ENCODE measurements around the gene MAT2B. TPM values are rescaled to one million over a fixed set of nuclear protein-coding genes. Genes with fewer than 3 reads are reported as not detected.
A peak's percentile ranks its signal among the peaks of the same experiment; 100 is the strongest.

Gene MAT2B
- total RNA-seq, 1 donor = 73.0 TPM

GRCh38 chr5:163509291-163509951 lies 4.0 kb downstream of the MAT2B start:
- TF ChIP-seq CTCF (IDR thresholded peaks at IDR 0.05; ENCODE audit: insufficient read depth, low read depth, low read length) = no peak
- peak overlapping the region; percentile 96 for H3K4me3 ChIP-seq (ENCODE audit: low read depth, low read length)
- peak; percentile 81 for DNase-seq (ENCODE audit: low read depth)

- TF ChIP-seq CTCF (IDR thresholded peaks at IDR 0.05; ENCODE audit: insufficient read depth, low read depth, low read length) = no peak
- DNase-seq (ENCODE audit: low read depth) = no peak
- no peak overlapping the region for H3K4me3 ChIP-seq (ENCODE audit: low read depth, low read length)
Observed at GRCh38 chr5:163512526-163512925, 7.1 kb downstream of the MAT2B start.

GRCh38 chr5:163525096-163525495 lies 19.7 kb downstream of the MAT2B start:
- H3K4me3 ChIP-seq (ENCODE audit: low read depth, low read length) = no peak overlapping the region
- no peak for TF ChIP-seq CTCF (IDR thresholded peaks at IDR 0.05; ENCODE audit: insufficient read depth, low read depth, low read length)
- DNase-seq (ENCODE audit: low read depth) = no peak

- DNase-seq (ENCODE audit: low read depth) = no peak
- TF ChIP-seq CTCF (IDR thresholded peaks at IDR 0.05; ENCODE audit: insufficient read depth, low read depth, low read length) = no peak
- H3K4me3 ChIP-seq (ENCODE audit: low read depth, low read length) = no peak overlapping the region
Observed at GRCh38 chr5:163529698-163530097, 24.3 kb downstream of the MAT2B start.

GRCh38 chr5:163531272-163531671 lies 25.9 kb downstream of the MAT2B start:
- TF ChIP-seq CTCF (IDR thresholded peaks at IDR 0.05; ENCODE audit: insufficient read depth, low read depth, low read length) = no peak
- H3K4me3 ChIP-seq (ENCODE audit: low read depth, low read length) = no peak overlapping the region
- DNase-seq (ENCODE audit: low read depth) = no peak

GRCh38 chr5:163532171-163533084 lies 27.0 kb downstream of the MAT2B start:
- no peak for TF ChIP-seq CTCF (IDR thresholded peaks at IDR 0.05; ENCODE audit: insufficient read depth, low read depth, low read length)
- no peak for DNase-seq (ENCODE audit: low read depth)
- H3K4me3 ChIP-seq (ENCODE audit: low read depth, low read length) = no peak overlapping the region
